Osteocyte (in vitro differentiated cells): ENCODE results near the gene TAF11L7. TPM values are rescaled to one million over a fixed set of nuclear protein-coding genes. Genes with fewer than 3 reads are reported as not detected.

ENCODE experiments used
- total RNA-seq: library from RNA; stranded (reverse); gene quantifications from 2 replicates; pipeline ENCODE4 v1.2.1, GENCODE V29; 2021

TAF11L7 gene
- total RNA-seq, 1 donor from 2014 or later = not detected

Other genes starting within 250 kb of the TAF11L7 start
- not detected in 2 replicates for gene TAF11L2, start 87.5 kb downstream of the TAF11L7 start, total RNA-seq
- gene TAF11L3, start 67.4 kb downstream of the TAF11L7 start, total RNA-seq = not detected in 2 replicates
- gene TAF11L4, start 64.0 kb downstream of the TAF11L7 start, total RNA-seq = not detected in 2 replicates
- gene TAF11L5, start 60.5 kb downstream of the TAF11L7 start, total RNA-seq = not detected in 2 replicates
- gene TAF11L6, start 57.1 kb downstream of the TAF11L7 start, total RNA-seq = not detected in 2 replicates
- gene TAF11L8, start 5.2 kb upstream of the TAF11L7 start, total RNA-seq = not detected in 2 replicates
- not detected in 2 replicates for gene TAF11L9, start 8.6 kb upstream of the TAF11L7 start, total RNA-seq
- gene TAF11L10, start 12.1 kb upstream of the TAF11L7 start, total RNA-seq = not detected in 2 replicates
- gene TAF11L11, start 18.4 kb upstream of the TAF11L7 start, total RNA-seq = not detected in 2 replicates
- not detected in 2 replicates for gene TAF11L12, start 24.6 kb upstream of the TAF11L7 start, total RNA-seq
- not detected in 2 replicates for gene TAF11L13, start 46.3 kb upstream of the TAF11L7 start, total RNA-seq
- not detected in 2 replicates for gene TAF11L14, start 48.7 kb upstream of the TAF11L7 start, total RNA-seq